ENCODE data around the gene AFF1. TPM values are rescaled to one million over a fixed set of nuclear protein-coding genes. Genes with fewer than 3 reads are reported as not detected.

The AFF1 gene
- total RNA-seq, 1 experiment from 2014 or later, result 52.8 TPM

DNA sequence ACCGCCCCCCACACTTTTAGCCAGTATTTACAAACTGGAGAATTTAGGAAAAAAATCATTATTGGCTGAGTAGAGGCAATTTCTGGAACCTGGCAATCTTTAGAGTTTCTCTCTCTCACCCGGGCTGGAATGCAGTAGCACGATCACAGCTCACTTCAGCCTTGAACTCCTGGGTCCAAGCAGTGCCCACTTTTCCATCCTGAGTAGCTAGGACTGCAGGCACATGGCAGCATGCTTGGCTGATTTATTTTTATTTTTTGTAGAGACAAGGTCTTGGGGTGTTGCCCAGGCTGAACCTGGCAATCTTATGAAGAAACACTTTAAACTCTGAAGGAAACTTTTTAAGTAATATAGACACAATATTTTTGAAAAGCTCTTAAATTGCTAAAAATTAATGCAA, 120.1 kb downstream of the AFF1 start:
- no peak for DNase-seq
- Histone ChIP-seq H3K79me2 (ENCODE audit: low read depth) (no peaks in the 10 kb centered on the region), H3K4me2 (no peak overlapping the region), H3K9me3 (ENCODE audit: insufficient read depth, low read depth) (no peaks in the 10 kb centered on the region), H3K9me2 (ENCODE audit: insufficient read depth) (no peaks in the 10 kb centered on the region), H2AFZ (no peak overlapping the region), H3K27ac (no peak overlapping the region), H4K20me1 (ENCODE audit: insufficient read depth) (no peaks in the 10 kb centered on the region), H3K36me3 (ENCODE audit: low read depth) (no peaks in the 10 kb centered on the region), H3K4me3 (no peak overlapping the region), H3K4me1 (replicated peaks; ENCODE audit: insufficient read depth) (peaks cover 17% of the 10 kb centered on the region), H3K27me3 (ENCODE audit: insufficient read depth, low read depth) (no peaks in the 10 kb centered on the region), H3F3A (ENCODE audit: insufficient read depth, low read depth) (no peaks in the 10 kb centered on the region)
- no peak for TF ChIP-seq EZH2 (IDR thresholded peaks at IDR 0.05; ENCODE audit: low read depth)
- TF ChIP-seq, protein P1, sequence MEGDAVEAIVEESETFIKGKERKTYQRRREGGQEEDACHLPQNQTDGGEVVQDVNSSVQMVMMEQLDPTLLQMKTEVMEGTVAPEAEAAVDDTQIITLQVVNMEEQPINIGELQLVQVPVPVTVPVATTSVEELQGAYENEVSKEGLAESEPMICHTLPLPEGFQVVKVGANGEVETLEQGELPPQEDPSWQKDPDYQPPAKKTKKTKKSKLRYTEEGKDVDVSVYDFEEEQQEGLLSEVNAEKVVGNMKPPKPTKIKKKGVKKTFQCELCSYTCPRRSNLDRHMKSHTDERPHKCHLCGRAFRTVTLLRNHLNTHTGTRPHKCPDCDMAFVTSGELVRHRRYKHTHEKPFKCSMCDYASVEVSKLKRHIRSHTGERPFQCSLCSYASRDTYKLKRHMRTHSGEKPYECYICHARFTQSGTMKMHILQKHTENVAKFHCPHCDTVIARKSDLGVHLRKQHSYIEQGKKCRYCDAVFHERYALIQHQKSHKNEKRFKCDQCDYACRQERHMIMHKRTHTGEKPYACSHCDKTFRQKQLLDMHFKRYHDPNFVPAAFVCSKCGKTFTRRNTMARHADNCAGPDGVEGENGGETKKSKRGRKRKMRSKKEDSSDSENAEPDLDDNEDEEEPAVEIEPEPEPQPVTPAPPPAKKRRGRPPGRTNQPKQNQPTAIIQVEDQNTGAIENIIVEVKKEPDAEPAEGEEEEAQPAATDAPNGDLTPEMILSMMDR (conservative IDR thresholded peaks at IDR 0.05), result no peak
- intact Hi-C loops (cut with micrococcal nuclease; ENCODE audit: unreplicated experiment), result no loop called here
- ChIA-PET POLR2A (ENCODE audit: unreplicated experiment) (no interaction called here), CTCF (no interaction called here)
- BruUV-seq (replicated peaks), result no TSS peak

DNA sequence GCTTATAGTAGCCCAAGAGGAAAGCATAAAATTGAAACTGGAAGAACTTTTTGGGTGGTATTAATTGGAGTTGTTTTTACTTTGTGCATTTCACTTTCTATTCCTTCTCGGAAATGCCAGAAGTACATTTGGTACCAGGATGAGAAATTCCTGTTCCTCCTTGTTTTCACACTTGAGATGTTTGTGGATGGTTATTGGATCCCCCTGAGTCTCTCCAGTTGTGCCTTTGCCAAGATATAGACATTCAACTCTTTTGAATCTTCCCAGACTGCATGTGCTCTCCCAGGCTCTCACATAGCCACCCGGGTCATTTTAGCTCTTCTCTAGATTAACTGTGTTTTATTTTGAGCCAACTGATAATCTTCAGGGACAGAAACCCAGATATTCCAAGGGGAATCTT, 120.5 kb downstream of the AFF1 start:
- no peaks in the 10 kb centered on the region for H4K20me1 ChIP-seq (ENCODE audit: insufficient read depth)
- no peaks in the 10 kb centered on the region for H3K27me3 ChIP-seq (ENCODE audit: insufficient read depth, low read depth)

DNA sequence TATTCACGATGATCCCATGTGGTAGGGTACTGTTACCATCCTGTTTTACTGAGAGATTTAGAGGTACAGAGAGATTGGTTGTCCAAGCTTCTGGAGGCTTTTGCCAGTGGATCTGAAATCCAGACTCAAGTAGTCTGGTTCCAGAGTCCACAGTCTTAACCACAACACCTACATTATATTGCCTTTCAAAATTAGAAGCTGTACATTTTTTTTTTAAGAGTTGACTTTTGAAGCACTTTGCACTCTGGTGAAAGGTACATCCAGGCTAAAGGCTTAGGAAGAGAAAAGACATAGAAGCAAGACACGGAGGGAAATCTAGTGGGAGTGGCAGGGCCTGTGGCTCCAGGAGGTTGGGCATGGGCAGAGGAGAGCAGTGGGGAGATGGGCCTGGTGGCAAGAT, 122.1 kb downstream of the AFF1 start:
- H3K36me3 ChIP-seq (ENCODE audit: low read depth), result no peaks in the 10 kb centered on the region
- no peaks in the 10 kb centered on the region for H3K27me3 ChIP-seq (ENCODE audit: insufficient read depth, low read depth)
- CTCF ChIA-PET, result interaction anchor here (0.5 kb wide), 1 partner anchor 124 kb away, joined by 4 read pairs; no protein-coding TSS in a partner anchor
- H3K4me1 ChIP-seq (replicated peaks; ENCODE audit: insufficient read depth), result peaks cover 17% of the 10 kb centered on the region
- H3F3A ChIP-seq (ENCODE audit: insufficient read depth, low read depth), result no peaks in the 10 kb centered on the region
- intact Hi-C loops (cut with micrococcal nuclease; ENCODE audit: unreplicated experiment), result no loop called here
- no peaks in the 10 kb centered on the region for H3K9me2 ChIP-seq (ENCODE audit: insufficient read depth)
- BruUV-seq (replicated peaks), result no TSS peak
- no peak for DNase-seq
- no peak overlapping the region for H3K4me2 ChIP-seq
- H3K27ac ChIP-seq, result no peak overlapping the region
- H3K9me3 ChIP-seq (ENCODE audit: insufficient read depth, low read depth), result no peaks in the 10 kb centered on the region
- no peak overlapping the region for H2AFZ ChIP-seq
- no peak for TF ChIP-seq EZH2 (IDR thresholded peaks at IDR 0.05; ENCODE audit: low read depth)
- TF ChIP-seq, protein P1 (conservative IDR thresholded peaks at IDR 0.05), result no peak
- no peak overlapping the region for H3K4me3 ChIP-seq
- no peaks in the 10 kb centered on the region for H4K20me1 ChIP-seq (ENCODE audit: insufficient read depth)
- H3K79me2 ChIP-seq (ENCODE audit: low read depth), result no peaks in the 10 kb centered on the region
- POLR2A ChIA-PET (ENCODE audit: unreplicated experiment), result no interaction called here

More for the DNA sequence above, 120.5 kb downstream of the AFF1 start:
- no peak for DNase-seq
- ChIA-PET POLR2A (ENCODE audit: unreplicated experiment) (no interaction called here), CTCF (no interaction called here)
- Histone ChIP-seq H3K9me3 (ENCODE audit: insufficient read depth, low read depth) (no peaks in the 10 kb centered on the region), H3F3A (ENCODE audit: insufficient read depth, low read depth) (no peaks in the 10 kb centered on the region), H3K4me2 (no peak overlapping the region), H3K27ac (no peak overlapping the region), H2AFZ (no peak overlapping the region), H3K9me2 (ENCODE audit: insufficient read depth) (no peaks in the 10 kb centered on the region), H3K4me3 (no peak overlapping the region), H3K4me1 (replicated peaks; ENCODE audit: insufficient read depth) (peaks cover 17% of the 10 kb centered on the region), H3K79me2 (ENCODE audit: low read depth) (no peaks in the 10 kb centered on the region), H3K36me3 (ENCODE audit: low read depth) (no peaks in the 10 kb centered on the region)
- intact Hi-C loops (cut with micrococcal nuclease; ENCODE audit: unreplicated experiment), result no loop called here
- no peak for TF ChIP-seq EZH2 (IDR thresholded peaks at IDR 0.05; ENCODE audit: low read depth)
- TF ChIP-seq, protein P1 (conservative IDR thresholded peaks at IDR 0.05), result no peak
- BruUV-seq (replicated peaks), result no TSS peak
